Limb (tissue), 2 donors: ENCODE results near the gene PCBP3.
"Not testable (repeated sequence)": the region's sequence is repeated elsewhere in the genome, so short reads cannot be mapped to it uniquely, and the experiment has no call there.

Experiments used
- DNase-seq, 2 donors: peaks; one replicate each; pipeline ENCODE4 v3.0.0-alpha.2; 2016; ENCODE audit errors: extremely low spot score in 2 of 2

The PCBP3 gene

DNA sequence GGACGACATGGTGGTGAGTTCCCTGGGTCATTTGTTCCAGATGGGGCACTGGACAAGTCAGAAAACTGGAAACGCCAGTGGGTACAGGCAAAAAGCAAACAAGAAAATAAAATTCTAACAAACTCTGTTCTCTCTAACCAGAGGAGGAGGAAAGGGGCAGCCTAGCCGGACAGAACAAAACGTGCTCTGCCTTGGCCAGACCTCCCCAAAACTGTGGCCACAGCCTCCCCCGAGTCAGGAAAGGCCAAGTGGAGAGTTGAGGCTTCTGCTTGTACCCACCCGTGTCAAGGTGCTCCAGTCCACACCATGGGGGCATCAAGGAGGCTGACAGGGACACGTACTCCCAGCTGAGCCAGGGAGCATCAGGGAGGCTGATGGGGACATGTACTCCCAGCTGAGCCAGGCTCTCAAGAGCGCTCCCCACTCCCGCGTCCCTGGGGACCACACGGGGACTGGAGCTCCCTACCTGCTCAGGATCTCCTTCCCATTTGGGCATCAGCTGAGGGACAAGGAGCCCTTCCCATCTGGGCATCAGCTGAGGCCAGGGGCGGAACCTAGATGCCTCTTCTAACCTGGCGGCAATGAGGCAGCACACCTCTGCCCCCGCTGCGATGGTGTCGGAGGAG, 183.3 kb downstream of the PCBP3 start:
- peak in 1 of 2 donors; percentile 21 for DNase-seq

DNA sequence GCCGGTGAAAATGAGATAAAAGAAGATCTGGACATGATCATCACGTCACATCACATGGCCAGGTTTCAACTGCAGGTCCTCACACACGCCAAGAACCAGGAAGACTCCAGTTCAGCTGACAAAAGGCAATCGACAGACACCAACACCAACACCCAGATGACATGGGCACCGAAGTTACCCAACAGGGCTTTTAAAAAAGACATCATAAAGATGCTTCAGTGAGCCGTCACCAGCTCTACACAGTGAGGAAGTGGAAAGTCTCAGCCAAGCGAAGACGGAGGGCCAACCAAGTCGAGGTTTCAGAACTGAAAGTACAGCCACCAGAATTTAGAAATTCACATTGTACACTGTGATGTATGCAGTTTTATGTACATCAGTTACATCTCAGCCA, 183.8 kb downstream of the PCBP3 start:
- DNase-seq, result no peak

DNA sequence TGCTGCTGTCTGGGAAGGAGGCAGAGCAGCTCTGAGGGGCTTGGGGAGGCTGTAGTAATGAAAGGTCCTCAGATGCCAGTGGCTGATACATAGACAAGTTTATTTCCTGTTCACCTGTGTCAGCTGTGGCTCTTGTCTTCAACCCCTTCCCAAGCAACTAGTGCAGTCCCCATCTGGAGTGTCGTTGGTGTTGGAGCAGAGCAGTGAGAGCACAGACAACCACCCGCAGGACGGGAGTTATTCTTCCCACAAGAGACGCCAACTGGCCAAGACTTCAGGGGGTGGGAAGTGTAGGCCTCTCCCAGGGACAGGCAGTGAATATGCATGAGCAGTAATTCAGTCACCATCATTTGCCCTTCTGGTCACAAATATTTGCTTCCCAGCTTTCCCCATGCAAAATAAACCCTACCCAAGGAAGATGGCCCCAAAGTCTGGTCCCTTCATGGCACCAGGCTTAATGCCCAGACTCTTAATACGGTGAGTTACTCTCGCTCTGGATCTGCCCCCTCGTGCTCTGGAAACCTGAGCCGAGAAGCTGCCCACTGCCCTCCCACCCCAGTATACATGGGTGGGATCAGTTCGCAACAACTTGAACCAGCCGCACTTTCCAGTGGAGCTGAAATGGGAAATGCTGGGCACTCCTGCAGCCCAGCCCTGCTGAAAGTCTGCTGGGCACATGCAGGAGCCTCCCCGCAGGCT, 184.5 kb downstream of the PCBP3 start:
- peak in 1 of 2 donors; percentile 21 for DNase-seq

GRCh38 chr21:45828580-45829570, 185.3 kb downstream of the PCBP3 start:
- DNase-seq, result peak in 1 of 2 donors; percentile 19

GRCh38 chr21:45829668-45830067, 186.1 kb downstream of the PCBP3 start:
- DNase-seq, result peak in 1 of 2 donors; percentile 19

DNA sequence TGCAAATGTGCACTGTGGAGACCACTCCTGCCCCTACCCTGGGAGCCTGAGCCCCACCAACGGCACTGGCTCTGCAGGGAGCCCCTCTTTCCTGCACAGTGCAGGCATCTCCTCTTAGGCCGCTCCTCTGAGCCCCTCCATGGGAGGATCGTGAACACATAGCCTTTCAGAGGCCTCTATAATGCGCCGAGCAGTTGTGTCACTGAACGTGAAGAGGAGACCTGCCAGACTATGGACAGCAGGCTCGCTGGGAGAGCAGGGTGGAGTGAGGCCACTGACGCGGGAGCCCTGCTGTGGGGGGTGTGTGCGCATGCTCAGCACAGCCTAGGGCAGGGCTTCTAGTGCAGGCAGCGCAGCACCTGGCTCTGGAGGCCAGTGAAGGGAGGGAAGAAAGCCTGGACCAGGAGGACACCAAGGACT, 186.7 kb downstream of the PCBP3 start:
- peak in 1 of 2 donors; percentile 50 for DNase-seq

GRCh38 chr21:45830720-45831366, 187.3 kb downstream of the PCBP3 start:
- peak in 1 of 2 donors; percentile 25 for DNase-seq

- DNase-seq, result peak in 1 of 2 donors; percentile 19
Measured at GRCh38 chr21:45831991-45832740, 188.6 kb downstream of the PCBP3 start.

DNA sequence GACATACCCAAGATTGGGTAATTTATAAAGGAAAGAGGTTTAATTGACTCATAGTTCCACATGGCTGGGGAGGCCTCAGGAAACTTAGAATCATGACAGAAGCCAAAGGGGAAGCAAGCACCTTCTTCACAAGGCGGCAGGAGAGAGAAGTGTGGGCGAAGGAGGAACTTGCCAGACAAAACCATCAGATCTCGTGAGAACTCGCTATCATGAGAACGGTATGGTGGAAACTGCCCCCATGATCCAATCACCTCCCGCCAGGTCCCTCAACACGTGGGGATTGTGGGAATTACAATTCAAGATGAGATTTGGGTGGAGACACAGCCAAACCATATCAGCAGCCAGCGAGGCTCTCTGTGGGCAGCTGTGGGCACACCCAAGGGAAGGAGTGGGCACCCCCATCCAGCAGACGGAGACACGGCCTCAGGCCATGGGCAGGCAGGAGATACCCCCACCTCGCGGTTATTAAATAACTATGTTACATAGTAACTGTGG, 189.3 kb downstream of the PCBP3 start:
- DNase-seq, result not testable (repeated sequence)

DNA sequence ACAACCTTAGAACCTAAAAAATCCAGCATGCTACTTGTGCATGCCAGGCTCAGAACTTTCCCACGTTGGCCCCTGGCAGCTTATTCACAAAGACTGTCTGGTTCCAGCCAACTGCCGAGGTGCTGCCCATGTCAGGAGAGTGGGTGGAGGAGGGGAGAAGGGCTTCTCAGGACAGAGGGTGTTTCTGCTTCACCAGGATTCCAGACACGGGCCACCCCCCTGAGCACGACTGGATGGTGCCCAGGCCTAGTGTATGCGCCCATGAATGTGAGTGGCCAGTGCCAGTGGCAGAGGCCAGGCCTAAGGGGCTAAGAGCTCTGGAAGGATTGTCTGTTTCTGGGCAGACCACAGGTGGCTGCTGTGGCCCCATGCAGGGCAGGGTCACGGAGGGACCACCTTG, 189.9 kb downstream of the PCBP3 start:
- peak in 1 of 2 donors; percentile 21 for DNase-seq

GRCh38 chr21:45834026-45834715, 190.6 kb downstream of the PCBP3 start:
- no peak for DNase-seq

- no peak for DNase-seq
Measured at GRCh38 chr21:45834821-45835293, 191.3 kb downstream of the PCBP3 start.

DNA sequence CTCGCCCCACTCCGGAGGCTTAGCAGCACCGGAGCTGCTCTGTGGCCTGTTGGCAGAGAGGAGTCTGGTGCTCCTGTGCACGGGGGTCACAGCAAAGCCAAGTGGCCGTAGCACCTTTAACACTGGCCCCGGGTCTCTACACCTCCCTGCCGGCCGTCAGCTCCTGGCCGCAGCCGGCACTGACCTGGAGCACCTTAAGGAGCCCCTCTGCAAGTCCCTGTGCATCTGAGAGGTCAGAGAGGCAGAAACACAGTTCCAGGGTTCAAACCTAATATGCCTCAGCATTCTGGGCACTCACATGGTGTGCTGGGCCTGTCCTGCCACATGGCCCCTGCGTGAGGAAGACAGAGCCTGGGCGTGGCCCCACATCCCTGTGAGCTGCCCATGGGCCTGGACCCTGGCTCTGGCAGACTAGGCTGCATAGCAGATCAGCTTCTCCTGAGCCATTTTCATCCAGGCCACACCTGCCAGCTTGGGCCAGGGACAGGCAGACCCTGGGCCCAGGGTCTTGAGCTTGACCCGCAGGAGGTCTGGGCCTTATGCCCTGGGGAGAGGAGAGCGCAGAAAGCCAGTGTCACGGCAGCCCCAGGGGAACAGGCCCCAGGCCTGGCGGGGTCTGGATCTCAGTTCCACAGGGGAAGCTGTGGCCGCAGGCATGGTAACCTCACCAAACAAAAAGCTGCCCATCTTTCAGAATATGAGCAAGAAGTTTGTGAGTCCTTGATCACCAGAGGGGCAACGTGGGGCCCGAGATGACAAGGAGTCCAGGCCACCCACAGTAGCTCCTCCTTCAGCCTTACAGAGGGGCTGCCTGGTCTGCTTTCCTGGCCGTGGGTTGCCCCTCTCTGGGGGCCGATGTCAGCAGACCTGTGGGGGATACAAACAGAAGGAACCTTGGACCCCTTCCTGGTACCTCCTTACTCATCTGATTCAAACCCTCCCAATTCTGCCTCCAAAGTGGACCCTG, 192.1 kb downstream of the PCBP3 start:
- DNase-seq, result no peak

- DNase-seq, result no peak
Measured at GRCh38 chr21:45836268-45836655, 192.7 kb downstream of the PCBP3 start.

- no peak for DNase-seq
Measured at GRCh38 chr21:45836694-45837670, 193.5 kb downstream of the PCBP3 start.

DNA sequence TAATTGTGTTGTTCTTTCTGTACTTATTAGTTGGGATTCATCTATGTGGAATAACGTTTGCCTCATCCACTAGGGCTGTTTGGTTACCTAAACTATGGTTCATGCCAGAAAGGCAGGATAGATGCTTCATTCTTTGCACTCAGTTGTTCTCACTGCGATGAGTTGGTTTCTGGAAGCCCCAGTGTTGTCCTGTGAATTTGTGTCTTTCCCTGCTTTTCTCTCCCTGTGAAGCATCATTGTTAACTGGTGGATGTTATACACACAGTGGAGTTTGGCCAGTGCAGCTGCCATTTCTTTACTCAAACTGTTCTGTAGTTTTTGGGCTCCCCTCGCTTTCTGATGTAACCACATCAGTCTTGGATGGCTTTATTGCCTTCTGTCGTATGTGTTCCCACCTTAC, 194.4 kb downstream of the PCBP3 start:
- no peak for DNase-seq

DNA sequence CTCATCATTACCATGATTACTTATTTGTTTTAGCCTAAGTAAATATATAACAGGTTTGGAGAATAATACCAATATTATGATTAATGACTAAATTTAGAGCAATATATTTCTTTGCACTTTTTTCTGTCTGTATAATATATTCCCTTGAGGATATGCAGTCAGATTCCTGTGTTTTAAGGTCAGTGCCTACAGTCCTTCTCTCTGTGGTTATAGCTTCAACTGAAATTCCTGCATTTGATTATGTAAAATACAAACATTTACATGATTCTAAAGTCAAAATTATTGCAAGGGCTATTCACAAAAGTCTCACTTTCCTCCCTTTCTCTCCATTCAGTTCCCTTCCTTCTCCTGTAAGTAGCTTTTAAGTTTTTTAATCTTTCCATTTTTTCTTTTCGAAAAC, 195.1 kb downstream of the PCBP3 start:
- no peak for DNase-seq
